ENCODE data around the gene TMTC1. TPM values are rescaled to one million over a fixed set of nuclear protein-coding genes. Genes with fewer than 3 reads are reported as not detected.

TMTC1 gene
- total and polyA plus RNA-seq, 2 donors (not counting 1 experiment from before 2014, with no cell fraction given): not detected

GRCh38 chr12:29653286-29653685, 130.5 kb downstream of the TMTC1 start:
- whole genome bisulfite sequencing (ENCODE audit: insufficient coverage): 83% methylated on average over 4 of the region's 4 CpGs
- H3K4me3 ChIP-seq (ENCODE audit: control extremely low read depth in 1 of 5, extremely low read depth in 1 of 5, insufficient read depth in 1 of 5, low read depth in 2 of 5, low read length in 4 of 5): no peak overlapping the region
- Mint-ChIP-seq H3K4me3 (no peak overlapping the region), H3K9me3 (ENCODE audit: insufficient read depth) (no peaks in the 10 kb centered on the region), H3K4me1 (no peaks in the 10 kb centered on the region), H3K27ac (no peak overlapping the region), H3K27me3 (no peaks in the 10 kb centered on the region)
- intact Hi-C loops (cut with micrococcal nuclease): no loop called here
- no peak for TF ChIP-seq EZH2 (IDR thresholded peaks at IDR 0.05; ENCODE audit: borderline replicate concordance, insufficient read depth, low read depth, low read length, poor library complexity, severe bottlenecking)
- no peak for TF ChIP-seq CTCF (IDR thresholded peaks at IDR 0.05)
- ATAC-seq (ENCODE audit: low read depth) (no peak), DNase-seq (no peak)
- H3K27ac ChIP-seq (ENCODE audit: low read length in 2 of 2): no peak overlapping the region
- H3K27me3 ChIP-seq (replicated peaks in 1 of 4; ENCODE audit: control extremely low read depth in 1 of 4, control insufficient read depth in 3 of 4, insufficient read depth in 4 of 4, low read length in 3 of 4): no peaks in the 10 kb centered on the region
- H3K79me2 ChIP-seq (ENCODE audit: control insufficient read depth, insufficient read depth, low read length): no peaks in the 10 kb centered on the region
- ChIA-PET POLR2A (no interaction called here), CTCF (no interaction called here)
- H3K9ac ChIP-seq (ENCODE audit: low read length): no peak overlapping the region
- H4K20me1 ChIP-seq (ENCODE audit: control insufficient read depth, insufficient read depth, low read length, poor library complexity, severe bottlenecking): no peaks in the 10 kb centered on the region
- H2AFZ ChIP-seq (ENCODE audit: insufficient read depth, low read depth, low read length, poor library complexity, severe bottlenecking): no peak overlapping the region
- H3K36me3 ChIP-seq (replicated peaks in 1 of 2; ENCODE audit: control extremely low read depth in 1 of 2, control insufficient read depth in 1 of 2, extremely low read depth in 1 of 2, insufficient read depth in 2 of 2, low read length in 1 of 2): no peaks in the 10 kb centered on the region
- H3K4me2 ChIP-seq (replicated peaks; ENCODE audit: low read depth, low read length, poor library complexity, severe bottlenecking): no peak overlapping the region
- H3K9me3 ChIP-seq (ENCODE audit: control extremely low read depth in 1 of 3, control insufficient read depth in 2 of 3, insufficient read depth in 1 of 3, low read length in 2 of 3): no peaks in the 10 kb centered on the region
- no peaks in the 10 kb centered on the region for H3K4me1 ChIP-seq (ENCODE audit: control insufficient read depth in 2 of 2, insufficient read depth in 2 of 2, low read length in 2 of 2)

GRCh38 chr12:29650371-29650770, 133.4 kb downstream of the TMTC1 start:
- H3K9me3 Mint-ChIP-seq (ENCODE audit: insufficient read depth): no peaks in the 10 kb centered on the region
- Histone ChIP-seq H4K20me1 (ENCODE audit: control insufficient read depth, insufficient read depth, low read length, poor library complexity, severe bottlenecking) (no peaks in the 10 kb centered on the region), H3K27me3 (replicated peaks in 1 of 4; ENCODE audit: control extremely low read depth in 1 of 4, control insufficient read depth in 3 of 4, insufficient read depth in 4 of 4, low read length in 3 of 4) (no peaks in the 10 kb centered on the region), H3K36me3 (replicated peaks in 1 of 2; ENCODE audit: control extremely low read depth in 1 of 2, control insufficient read depth in 1 of 2, extremely low read depth in 1 of 2, insufficient read depth in 2 of 2, low read length in 1 of 2) (no peaks in the 10 kb centered on the region), H3K27ac (ENCODE audit: low read length in 2 of 2) (no peak overlapping the region), H3K4me3 (ENCODE audit: control extremely low read depth in 1 of 5, extremely low read depth in 1 of 5, insufficient read depth in 1 of 5, low read depth in 2 of 5, low read length in 4 of 5) (no peak overlapping the region), H3K79me2 (ENCODE audit: control insufficient read depth, insufficient read depth, low read length) (no peaks in the 10 kb centered on the region), H2AFZ (ENCODE audit: insufficient read depth, low read depth, low read length, poor library complexity, severe bottlenecking) (no peak overlapping the region), H3K9me3 (ENCODE audit: control extremely low read depth in 1 of 3, control insufficient read depth in 2 of 3, insufficient read depth in 1 of 3, low read length in 2 of 3) (no peaks in the 10 kb centered on the region), H3K4me2 (replicated peaks; ENCODE audit: low read depth, low read length, poor library complexity, severe bottlenecking) (no peak overlapping the region), H3K4me1 (ENCODE audit: control insufficient read depth in 2 of 2, insufficient read depth in 2 of 2, low read length in 2 of 2) (no peaks in the 10 kb centered on the region), H3K9ac (ENCODE audit: low read length) (no peak overlapping the region)
- intact Hi-C loops (cut with micrococcal nuclease): no loop called here
- H3K27me3 Mint-ChIP-seq: no peaks in the 10 kb centered on the region
- WGBS (ENCODE audit: insufficient coverage): 98% methylated on average over 4 of the region's 4 CpGs
- ChIA-PET CTCF (no interaction called here), POLR2A (no interaction called here)
- ATAC-seq (ENCODE audit: low read depth) (no peak), DNase-seq (no peak)
- no peak overlapping the region for H3K4me3 Mint-ChIP-seq
- H3K27ac Mint-ChIP-seq: no peak overlapping the region
- no peak for TF ChIP-seq EZH2 (IDR thresholded peaks at IDR 0.05; ENCODE audit: borderline replicate concordance, insufficient read depth, low read depth, low read length, poor library complexity, severe bottlenecking)
- no peak for TF ChIP-seq CTCF (IDR thresholded peaks at IDR 0.05)
- H3K4me1 Mint-ChIP-seq: no peaks in the 10 kb centered on the region

All from B cell (primary cell).